CD4-positive, alpha-beta T cell treated with Interleukin-4 for 1 hour (primary cell): ENCODE results near the gene ZNF546.
"Not testable (repeated sequence)": the region's sequence is repeated elsewhere in the genome, so short reads cannot be mapped to it uniquely, and the experiment has no call there.

Experiments used
- DNase-seq, 2 donors: peaks; one replicate each; pipeline ENCODE4 v3.0.0-alpha.2; 2020 to 2022

ZNF546 gene

GRCh38 chr19:39996811-39997637, at the start of gene ZNF546:
TSS of gene ZNF546 (plus strand) at chr19:39997060. CDS start at chr19:39998327, 1,267 bp downstream.
- DNase-seq, result peak; percentile 95

GRCh38 chr19:39949026-39949747, 47.7 kb upstream of the ZNF546 start:
- no peak for DNase-seq

- DNase-seq, result no peak
Measured at GRCh38 chr19:39951065-39951650, 45.7 kb upstream of the ZNF546 start.

- DNase-seq, result no peak
Measured at GRCh38 chr19:39951686-39952085, 45.2 kb upstream of the ZNF546 start.

GRCh38 chr19:39953915-39954314, 42.9 kb upstream of the ZNF546 start:
- DNase-seq, result no peak

- DNase-seq, result not testable (repeated sequence)
Measured at GRCh38 chr19:39957886-39958285, 39.0 kb upstream of the ZNF546 start.

GRCh38 chr19:39958942-39959341, 37.9 kb upstream of the ZNF546 start:
- DNase-seq, result not testable (repeated sequence)

DNA sequence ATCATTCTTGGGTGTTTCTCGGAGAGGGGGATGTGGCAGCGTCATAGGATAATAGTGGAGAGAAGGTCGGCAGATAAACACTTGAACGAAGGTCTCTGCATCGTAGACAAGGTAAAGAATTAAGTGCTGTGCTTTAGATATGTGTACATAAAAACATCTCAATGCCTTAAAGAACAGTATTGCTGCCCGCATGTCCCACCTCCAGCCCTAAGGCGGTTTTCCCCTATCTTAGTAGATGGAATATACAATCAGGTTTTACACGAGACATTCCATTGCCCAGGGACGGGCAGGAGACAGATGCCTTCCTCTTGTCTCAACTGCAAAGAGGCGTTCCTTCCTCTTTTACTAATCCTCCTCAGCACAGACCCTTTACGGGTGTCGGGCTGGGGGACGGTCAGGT, 37.5 kb upstream of the ZNF546 start:
- DNase-seq, result not testable (repeated sequence)

- DNase-seq, result no peak
Measured at GRCh38 chr19:39963898-39964297, 33.0 kb upstream of the ZNF546 start.

GRCh38 chr19:39966617-39967016, 30.2 kb upstream of the ZNF546 start:
- DNase-seq, result no peak

GRCh38 chr19:39967561-39967960, 29.3 kb upstream of the ZNF546 start:
- no peak for DNase-seq

DNA sequence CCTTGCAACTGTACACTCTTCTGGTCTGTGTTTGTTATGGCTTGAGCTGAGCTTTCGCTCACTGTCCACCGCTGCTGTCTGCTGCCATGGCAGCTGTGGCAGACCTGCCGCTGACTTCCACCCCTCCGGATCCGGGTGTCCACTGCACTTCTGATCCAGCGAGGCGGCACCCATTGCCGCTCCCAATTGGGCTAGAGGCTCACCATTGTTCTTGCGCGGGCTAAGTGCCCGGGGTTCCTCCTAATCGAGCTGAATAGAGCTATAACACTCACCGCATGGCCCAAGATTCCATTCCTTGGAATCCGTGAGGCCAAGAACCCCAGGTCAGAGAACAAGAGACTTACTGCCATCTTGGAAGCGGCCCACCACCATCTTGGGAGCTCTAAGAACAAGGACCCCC, 28.1 kb upstream of the ZNF546 start:
- no peak for DNase-seq

- no peak for DNase-seq
Measured at GRCh38 chr19:39969266-39969665, 27.6 kb upstream of the ZNF546 start.

GRCh38 chr19:39969681-39970424, 27.0 kb upstream of the ZNF546 start:
- DNase-seq, result peak in 1 of 2 donors; percentile 37

GRCh38 chr19:39970425-39970674, 26.5 kb upstream of the ZNF546 start:
- no peak for DNase-seq

GRCh38 chr19:39970675-39971379, 26.0 kb upstream of the ZNF546 start, which contains the start of gene PSMC4:
TSS of gene PSMC4 (plus strand) at chr19:39971165. CDS start at chr19:39971203, 38 bp downstream.
- DNase-seq, result peak; percentile 99

- no peak for DNase-seq
Measured at GRCh38 chr19:39971380-39972035, 25.4 kb upstream of the ZNF546 start.

DNA sequence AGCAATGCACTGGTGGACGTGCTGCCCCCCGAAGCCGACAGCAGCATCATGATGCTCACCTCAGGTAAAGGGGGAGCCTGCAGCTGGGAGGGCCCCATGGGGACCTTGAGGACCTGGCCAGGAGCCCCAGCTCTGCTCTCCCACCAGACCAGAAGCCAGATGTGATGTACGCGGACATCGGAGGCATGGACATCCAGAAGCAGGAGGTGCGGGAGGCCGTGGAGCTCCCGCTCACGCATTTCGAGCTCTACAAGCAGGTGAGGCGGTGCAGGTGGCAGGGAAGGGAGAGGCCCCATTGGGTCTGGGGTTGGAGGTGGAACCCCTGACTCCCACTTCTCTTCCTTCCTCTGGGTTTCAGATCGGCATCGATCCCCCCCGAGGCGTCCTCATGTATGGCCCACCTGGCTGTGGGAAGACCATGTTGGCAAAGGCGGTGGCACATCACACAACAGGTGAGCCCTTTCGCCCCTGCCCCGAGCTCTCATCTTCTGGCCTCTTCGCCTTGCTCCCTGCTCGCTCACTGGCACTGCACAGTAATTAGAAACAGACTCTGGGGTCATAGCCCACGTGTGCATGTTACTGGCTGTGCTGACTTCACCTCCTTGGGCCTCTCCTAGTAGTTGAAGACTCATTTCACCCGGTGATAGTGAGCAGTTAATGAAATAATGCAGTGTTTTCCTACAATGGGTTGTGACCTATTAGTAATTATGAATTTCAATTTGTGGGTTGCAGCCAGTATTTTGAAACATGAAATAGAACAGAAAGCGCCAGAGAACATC, 22.3 kb upstream of the ZNF546 start:
- no peak for DNase-seq

GRCh38 chr19:39982883-39983282, 14.0 kb upstream of the ZNF546 start:
- no peak for DNase-seq

GRCh38 chr19:39983695-39984300, 13.1 kb upstream of the ZNF546 start:
- no peak for DNase-seq

DNA sequence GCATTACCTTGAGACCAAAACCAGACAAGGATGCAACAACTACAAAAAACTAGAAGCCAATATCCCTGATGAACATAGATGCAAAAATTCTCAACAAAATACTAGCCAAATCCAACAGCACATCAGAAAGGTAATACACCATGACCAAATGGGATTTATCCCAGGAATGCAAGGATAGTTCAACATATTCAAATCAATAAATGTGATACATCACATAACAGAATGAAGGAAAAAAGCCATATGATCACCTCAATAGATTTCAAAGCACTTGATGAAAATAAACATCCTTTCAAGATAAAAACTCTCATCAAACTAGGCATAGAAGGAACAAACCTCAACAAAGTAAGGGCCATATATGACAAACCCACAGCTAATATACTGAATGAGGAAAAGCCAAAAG, 10.2 kb upstream of the ZNF546 start:
- DNase-seq, result no peak
